Effector memory CD8-positive, alpha-beta T cell (primary cell): ENCODE data around the gene CCDC9.
"Not testable (repeated sequence)": the region's sequence is repeated elsewhere in the genome, so short reads cannot be mapped to it uniquely, and the experiment has no call there.

Experiments used
- ATAC-seq: fragments of 150-1000 bp; cut with Tn5 transposase; replicated peaks from 2 replicates; pipeline ENCODE4 v1.10.0; 2021; ENCODE audit warnings: mild to moderate bottlenecking, moderate library complexity
- DNase-seq, 3 experiments: peaks; one replicate each; pipeline ENCODE4 v3.0.0; 2021
- H3K27ac Mint-ChIP-seq, 2 donors: one replicate each; pipeline ENCODE4 v1.8.0; 2022; ENCODE audit warnings: mild to moderate bottlenecking in 2 of 2, mixed read lengths in 2 of 2, moderate library complexity in 2 of 2
- H3K27me3 Mint-ChIP-seq, 2 donors: one replicate each; pipeline ENCODE4 v1.8.0; 2022; ENCODE audit warnings: mixed read lengths in 2 of 2
- H3K36me3 Mint-ChIP-seq: one replicate; pipeline ENCODE4 v1.8.0; 2022; ENCODE audit warnings: mild to moderate bottlenecking, moderate library complexity, mixed read lengths; ENCODE audit not compliant: insufficient read depth
- H3K4me1 Mint-ChIP-seq, 2 donors: one replicate each; pipeline ENCODE4 v1.8.0; 2022; ENCODE audit warnings: low read depth in 2 of 2, mixed read lengths in 2 of 2
- H3K4me3 Mint-ChIP-seq, 2 donors: one replicate each; pipeline ENCODE4 v1.8.0; 2022; ENCODE audit warnings: mild to moderate bottlenecking in 2 of 2, mixed read lengths in 2 of 2, moderate library complexity in 2 of 2
- H3K9me3 Mint-ChIP-seq, 2 donors: one replicate each; pipeline ENCODE4 v1.8.0; 2022; ENCODE audit warnings: mixed read lengths in 2 of 2

CCDC9 gene

DNA sequence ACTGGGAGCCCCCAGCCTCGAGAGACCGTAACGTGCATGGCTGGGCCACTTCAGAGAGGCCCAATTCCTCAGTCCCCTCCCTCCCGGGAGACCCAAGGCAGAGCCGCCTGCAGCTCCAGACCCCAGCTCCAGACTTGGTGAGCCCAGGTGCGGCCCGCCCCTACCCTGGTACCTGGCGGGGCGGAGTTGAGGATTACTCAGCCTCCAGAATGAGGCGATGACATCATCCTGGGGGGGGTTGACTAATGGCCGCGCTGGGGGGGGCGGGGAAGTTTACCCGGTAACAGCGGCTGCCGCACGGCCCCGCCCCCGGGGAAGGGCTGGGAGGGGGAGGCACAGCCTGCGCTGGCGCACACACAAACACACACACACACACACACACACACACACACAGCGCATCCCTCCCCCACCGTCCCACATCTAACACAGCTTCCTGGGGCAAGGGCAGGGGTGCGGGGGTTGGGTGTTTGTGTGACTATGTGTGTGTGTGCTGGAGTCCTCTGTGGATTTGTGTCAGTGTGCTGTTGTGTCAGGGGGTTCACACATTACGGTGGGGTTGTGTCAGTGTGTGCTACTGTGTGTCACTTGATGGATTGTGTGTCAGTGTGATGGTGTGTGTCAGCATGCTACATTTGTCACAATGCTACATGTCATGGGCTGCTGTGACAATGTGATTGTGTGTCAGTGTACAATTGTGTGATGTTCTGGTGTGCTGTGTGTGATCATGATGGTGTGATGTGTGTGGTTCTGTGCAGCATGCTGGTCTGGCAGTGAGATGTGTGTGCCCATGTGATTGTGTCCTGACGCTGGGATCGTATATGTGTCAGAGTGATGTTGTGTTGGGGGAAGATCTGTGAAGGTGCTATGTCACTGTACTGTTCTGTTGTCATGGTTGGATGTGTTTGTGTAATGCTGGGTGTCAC is 15.1 kb upstream of the CCDC9 start:
- DNase-seq, result peak; percentile 74 to 83 (median 77)
- no peaks in the 10 kb centered on the region for H3K27me3 Mint-ChIP-seq
- H3K4me1 Mint-ChIP-seq, result peaks cover 13 to 24% of the 10 kb centered on the region in 2 donors
- no peak overlapping the region for H3K27ac Mint-ChIP-seq
- H3K36me3 Mint-ChIP-seq, result peaks cover 6% of the 10 kb centered on the region
- H3K4me3 Mint-ChIP-seq, result peak overlapping the region in 1 of 2 donors; percentile 40
- ATAC-seq, result peak; percentile 52
- no peaks in the 10 kb centered on the region for H3K9me3 Mint-ChIP-seq

DNA sequence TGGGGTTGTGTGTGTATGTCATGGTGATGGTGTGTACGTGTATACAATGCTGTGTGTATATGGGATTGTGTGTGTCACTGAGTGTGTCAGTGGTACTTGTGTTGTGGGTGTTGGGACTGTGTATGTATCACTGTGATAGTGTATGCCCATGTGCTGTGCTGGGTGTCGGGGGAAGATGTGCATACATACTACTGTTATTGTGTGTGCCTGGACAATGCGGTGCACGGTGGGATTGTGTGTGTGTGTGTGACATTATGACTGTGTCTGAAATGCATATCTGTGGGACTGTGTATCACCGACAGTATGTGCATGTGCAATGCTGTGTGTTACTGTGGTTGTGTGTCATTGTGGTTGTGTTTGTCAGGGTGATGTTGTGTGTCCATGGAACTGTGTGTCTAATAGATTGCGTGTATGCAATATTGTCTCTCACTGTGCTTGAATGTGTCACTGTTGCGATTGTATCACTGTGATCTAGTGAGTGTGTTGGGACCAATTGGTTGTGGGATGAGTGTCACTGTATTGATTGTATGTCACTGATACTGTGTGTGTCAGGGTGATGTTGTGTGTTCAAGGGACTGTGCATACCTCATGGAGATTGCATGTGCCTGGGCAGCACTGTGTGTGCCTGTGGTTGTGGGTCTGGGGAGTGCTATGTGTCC is 14.3 kb upstream of the CCDC9 start:
- H3K9me3 Mint-ChIP-seq, result no peaks in the 10 kb centered on the region
- H3K27ac Mint-ChIP-seq, result no peak overlapping the region
- peaks cover 13 to 24% of the 10 kb centered on the region in 2 donors for H3K4me1 Mint-ChIP-seq
- no peak overlapping the region for H3K4me3 Mint-ChIP-seq
- peaks cover 6% of the 10 kb centered on the region for H3K36me3 Mint-ChIP-seq
- DNase-seq, result peak in 1 of 3 experiments; percentile 15
- H3K27me3 Mint-ChIP-seq, result no peaks in the 10 kb centered on the region
- no peak for ATAC-seq

DNA sequence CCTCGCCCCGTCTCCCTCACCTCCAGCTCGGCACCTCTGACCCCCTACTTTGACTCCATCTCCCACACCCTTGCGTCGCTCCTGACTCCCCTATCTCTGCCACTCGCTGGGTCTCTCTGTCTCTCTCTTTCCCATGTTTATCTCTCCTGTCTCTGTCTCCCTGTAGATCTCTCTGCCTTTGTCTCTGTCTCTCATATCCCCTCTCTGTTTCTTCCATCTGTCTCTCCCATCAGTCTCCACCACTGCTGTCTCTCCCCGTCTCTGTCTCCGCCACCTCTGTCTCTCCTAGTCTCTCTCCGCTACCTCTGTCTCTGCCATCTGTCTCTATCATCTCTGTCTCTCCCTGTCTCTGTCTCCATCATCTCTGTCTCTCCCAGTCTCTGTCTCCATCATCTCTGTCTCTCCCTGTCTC is 13.0 kb upstream of the CCDC9 start:
- Mint-ChIP-seq H3K9me3 (no peaks in the 10 kb centered on the region), H3K36me3 (peaks cover 9% of the 10 kb centered on the region), H3K4me1 (peaks cover 16 to 27% of the 10 kb centered on the region in 2 donors), H3K27me3 (no peaks in the 10 kb centered on the region), H3K27ac (no peak overlapping the region), H3K4me3 (no peak overlapping the region)
- DNase-seq (peak in 1 of 3 experiments; percentile 13), ATAC-seq (no peak)

GRCh38 chr19:47243776-47244547 is 12.4 kb upstream of the CCDC9 start:
- Mint-ChIP-seq H3K4me1 (peaks cover 14 to 24% of the 10 kb centered on the region in 2 donors), H3K9me3 (no peaks in the 10 kb centered on the region), H3K4me3 (no peak overlapping the region), H3K36me3 (peaks cover 9% of the 10 kb centered on the region), H3K27ac (no peak overlapping the region), H3K27me3 (no peaks in the 10 kb centered on the region)
- DNase-seq (peak; percentile 80 to 94 (median 92)), ATAC-seq (peak; percentile 62)

- peaks cover 7 to 14% of the 10 kb centered on the region in 2 donors for H3K4me1 Mint-ChIP-seq
- H3K4me3 Mint-ChIP-seq, result no peak overlapping the region
- no peaks in the 10 kb centered on the region for H3K9me3 Mint-ChIP-seq
- no peaks in the 10 kb centered on the region for H3K27me3 Mint-ChIP-seq
- no peak overlapping the region for H3K27ac Mint-ChIP-seq
- peaks cover 9% of the 10 kb centered on the region for H3K36me3 Mint-ChIP-seq
- ATAC-seq (no peak), DNase-seq (peak; percentile 73 to 79 (median 75))
Observed at GRCh38 chr19:47247308-47247990, 8.9 kb upstream of the CCDC9 start.

- not testable (repeated sequence) for ATAC-seq, H3K4me3 Mint-ChIP-seq, H3K27me3 Mint-ChIP-seq, DNase-seq, H3K9me3 Mint-ChIP-seq, H3K27ac Mint-ChIP-seq
- H3K36me3 Mint-ChIP-seq, result peaks cover 29% of the 10 kb centered on the region
- H3K4me1 Mint-ChIP-seq, result peaks cover 16 to 17% of the 10 kb centered on the region in 2 donors
Observed at GRCh38 chr19:47253016-47253415, 3.3 kb upstream of the CCDC9 start.

- ATAC-seq, result no peak
- no peak overlapping the region for H3K4me3 Mint-ChIP-seq
Observed at GRCh38 chr19:47253467-47253881, 2.9 kb upstream of the CCDC9 start.

DNA sequence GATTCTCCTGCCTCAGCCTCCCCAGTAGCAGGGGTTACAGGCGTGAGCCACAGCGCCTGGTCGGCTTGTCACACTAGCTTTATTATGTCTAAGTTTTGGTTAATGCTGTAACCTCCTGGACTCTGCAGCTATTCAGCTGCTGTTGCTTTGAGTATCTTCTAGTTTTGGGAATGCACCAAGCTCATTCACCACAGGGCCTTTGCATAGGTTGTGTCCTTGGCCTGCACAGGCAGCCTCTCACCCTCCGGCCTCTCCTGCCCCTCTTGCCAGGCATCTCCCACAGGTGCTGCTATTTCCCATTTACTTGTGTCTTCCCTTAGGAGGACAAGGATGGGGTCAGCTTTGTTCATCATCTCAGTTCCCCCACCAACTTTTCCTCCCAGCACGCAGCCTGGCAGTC is 2.4 kb upstream of the CCDC9 start:
- Mint-ChIP-seq H3K27ac (no peak overlapping the region), H3K27me3 (no peaks in the 10 kb centered on the region), H3K9me3 (no peaks in the 10 kb centered on the region), H3K4me1 (peaks cover 19 to 21% of the 10 kb centered on the region in 2 donors), H3K36me3 (peaks cover 29% of the 10 kb centered on the region), H3K4me3 (no peak overlapping the region)
- DNase-seq (no peak), ATAC-seq (no peak)

More at GRCh38 chr19:47253467-47253881, 2.9 kb upstream of the CCDC9 start:
- no peak for DNase-seq
- H3K36me3 Mint-ChIP-seq, result peaks cover 29% of the 10 kb centered on the region
- H3K4me1 Mint-ChIP-seq, result peaks cover 17 to 19% of the 10 kb centered on the region in 2 donors
- no peaks in the 10 kb centered on the region for H3K27me3 Mint-ChIP-seq
- no peak overlapping the region for H3K27ac Mint-ChIP-seq
- H3K9me3 Mint-ChIP-seq, result no peaks in the 10 kb centered on the region

GRCh38 chr19:47256693-47257410 is 527 bp downstream of the CCDC9 start:
- Mint-ChIP-seq H3K9me3 (no peaks in the 10 kb centered on the region), H3K36me3 (peaks cover 49% of the 10 kb centered on the region), H3K4me1 (peaks cover 19 to 37% of the 10 kb centered on the region in 2 donors), H3K27ac (peak overlapping the region; percentile 95 to 97), H3K4me3 (peak overlapping the region; percentile 88 to 97), H3K27me3 (no peaks in the 10 kb centered on the region)
- peak; percentile 78 for ATAC-seq
- DNase-seq, result peak; percentile 99

DNA sequence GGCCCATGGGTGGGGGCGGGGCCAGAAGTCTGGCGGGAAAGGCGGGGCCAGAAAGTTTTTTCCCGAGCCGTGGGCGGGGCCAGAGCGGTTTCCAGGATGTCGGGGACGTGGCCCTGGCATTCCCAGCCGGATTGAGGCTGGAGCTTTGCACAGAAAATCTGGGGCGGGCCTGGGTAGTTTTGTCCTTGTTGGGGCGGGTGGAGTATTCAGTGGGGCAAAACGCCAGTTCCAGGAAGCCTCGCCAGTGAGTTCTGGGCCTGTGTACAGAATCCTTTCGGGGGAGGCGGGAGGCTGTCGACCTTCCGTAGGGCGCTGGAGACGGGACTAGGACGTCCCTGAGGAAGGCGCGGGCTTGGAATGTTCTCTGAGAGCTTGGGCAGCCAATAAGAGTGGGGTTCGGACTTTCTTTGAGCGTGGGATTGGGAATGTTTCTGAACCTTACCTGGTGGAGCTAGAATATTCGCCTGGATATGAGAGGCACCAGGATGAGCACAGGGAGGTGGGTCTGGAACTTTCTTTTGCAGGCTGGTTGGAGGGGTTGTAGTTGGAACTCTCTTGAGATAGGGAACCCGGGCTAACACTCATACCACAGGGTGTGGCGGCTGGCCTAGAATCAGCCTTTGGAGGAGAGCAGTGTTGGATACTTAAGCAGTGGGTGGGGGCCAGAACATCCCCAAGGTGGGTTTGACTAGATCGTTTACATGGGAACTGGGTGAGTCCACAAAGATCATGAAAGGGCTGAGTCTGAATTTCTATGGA is 1.3 kb downstream of the CCDC9 start:
- peak overlapping the region; percentile 88 to 97 for H3K4me3 Mint-ChIP-seq
- DNase-seq (no peak), ATAC-seq (no peak)
- no peaks in the 10 kb centered on the region for H3K27me3 Mint-ChIP-seq
- H3K4me1 Mint-ChIP-seq, result peaks cover 19 to 37% of the 10 kb centered on the region in 2 donors
- H3K36me3 Mint-ChIP-seq, result peaks cover 56% of the 10 kb centered on the region
- no peaks in the 10 kb centered on the region for H3K9me3 Mint-ChIP-seq
- H3K27ac Mint-ChIP-seq, result peak overlapping the region; percentile 95 to 97

- Mint-ChIP-seq H3K4me3 (peak overlapping the region; percentile 54 to 88), H3K27ac (peak overlapping the region in 1 of 2 donors; percentile 95), H3K9me3 (no peaks in the 10 kb centered on the region), H3K27me3 (no peaks in the 10 kb centered on the region), H3K36me3 (peaks cover 55% of the 10 kb centered on the region), H3K4me1 (peaks cover 19 to 37% of the 10 kb centered on the region in 2 donors)
- ATAC-seq (no peak), DNase-seq (no peak)
Observed at GRCh38 chr19:47258434-47258833, 2.1 kb downstream of the CCDC9 start.
